GM12892 (cell line): Measurements from ENCODE around the gene MLH3.

Experiments
- POLR2A ChIP-seq: IDR thresholded peaks from 2 replicates; pipeline ENCODE4 v1.6.1; 2011; ENCODE audit warnings: low read depth, low read length, control low read depth
- POLR2AphosphoS5 ChIP-seq: IDR thresholded peaks from 2 replicates; pipeline ENCODE4 v1.6.1; 2011; ENCODE audit warnings: low read depth, low read length, control low read depth
- TAF1 ChIP-seq: IDR thresholded peaks from 2 replicates; pipeline ENCODE4 v1.6.1; 2011; ENCODE audit warnings: low read depth, mild to moderate bottlenecking, control low read depth, low read length, borderline replicate concordance

- TF ChIP-seq POLR2A (no peak), TAF1 (no peak), POLR2AphosphoS5 (no peak)
Measured at GRCh38 chr14:74968811-74969210, 82.5 kb downstream of the MLH3 start.
